ENCODE measurements around the gene FAM53B. TPM values are rescaled to one million over a fixed set of nuclear protein-coding genes. Genes with fewer than 3 reads are reported as not detected.

The FAM53B gene
- polyA plus RNA-seq, 1 of the 3 experiments (the other 2 are of a cell fraction), result 5.6 TPM

DNA sequence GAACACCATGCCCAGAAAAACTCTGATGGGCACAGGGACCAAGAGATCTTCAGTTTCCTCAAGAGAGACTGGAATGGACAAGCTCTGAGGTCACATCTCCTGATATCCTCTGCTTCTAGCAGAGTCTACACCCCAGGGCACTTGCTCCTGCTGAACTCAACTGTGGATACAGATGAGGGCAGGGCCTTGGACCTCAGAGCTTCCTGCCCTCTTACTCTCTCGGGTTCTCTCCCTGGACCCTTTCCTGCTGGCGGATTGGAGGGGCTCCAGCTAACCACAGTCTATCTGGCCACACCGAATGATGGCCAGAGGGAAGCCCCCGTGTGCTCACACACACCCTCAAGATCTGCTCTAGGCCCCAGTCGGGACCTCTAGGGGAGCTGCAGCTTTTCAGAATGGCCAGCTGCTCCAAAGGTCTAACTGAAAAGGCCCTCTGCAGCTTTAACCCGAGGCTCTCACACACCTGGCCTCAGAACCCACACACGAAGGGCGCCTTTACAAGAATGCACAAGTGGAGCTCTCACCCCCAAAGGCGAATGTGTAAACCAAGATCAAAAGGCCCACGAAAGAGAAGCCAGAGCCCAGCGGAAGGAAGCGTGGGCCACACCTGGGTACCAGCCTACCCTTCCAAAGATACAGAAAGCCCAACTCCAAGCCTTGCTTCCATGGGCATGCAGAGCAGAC lies 65.5 kb downstream of the FAM53B start:
- 0 out of 4 replicates have a peak, but pooled peaks of 1 of the 2 experiments have one; percentile 45 for TF ChIP-seq EP300 (IDR thresholded peaks at IDR 0.05; ENCODE audit: borderline replicate concordance in 1 of 2, low read depth in 1 of 2, low read length in 1 of 2)
- no peak for TF ChIP-seq RFX5 (IDR thresholded peaks at IDR 0.05; ENCODE audit: low read length)
- no peak for TF ChIP-seq RCOR1 (IDR thresholded peaks at IDR 0.05; ENCODE audit: low read length)
- H3K4me3 ChIP-seq (ENCODE audit: low read depth in 2 of 2, low read length in 1 of 2), result no peak overlapping the region
- no peak overlapping the region for H3K4me2 ChIP-seq
- 91% methylated on average over 7 of the region's 12 CpGs for WGBS (ENCODE audit: low lambda C conversion rate)
- no peaks in the 10 kb centered on the region for H3F3A ChIP-seq (replicated peaks; ENCODE audit: insufficient read depth)
- peaks cover 0 to 34% of the 10 kb centered on the region in 2 experiments; a peak in 1 of 4 replicates for H3K4me1 ChIP-seq (ENCODE audit: control insufficient read depth in 1 of 2, insufficient read depth in 2 of 2, low read depth in 1 of 2, low read length in 1 of 2)
- no peaks in the 10 kb centered on the region for H3K27me3 ChIP-seq (ENCODE audit: insufficient read depth)
- H3K9me2 ChIP-seq, result no peaks in the 10 kb centered on the region
- no peaks in the 10 kb centered on the region for H3K9me3 ChIP-seq
- peaks cover 11% of the 10 kb centered on the region; the same call in 1 of the 2 replicates for H3K79me2 ChIP-seq (ENCODE audit: insufficient read depth)
- DNase-seq, result no peak
- no peak overlapping the region for H3K9ac ChIP-seq
- H3K36me3 ChIP-seq (replicated peaks in 1 of 2; ENCODE audit: control insufficient read depth in 1 of 2, insufficient read depth in 2 of 2, low read length in 1 of 2), result peaks cover 6 to 23% of the 10 kb centered on the region in 2 experiments
- ChIA-PET POLR2A (no interaction called here), CTCF (interaction anchor here (2.4 kb wide), 1 partner anchor 12 kb away, joined by 7 read pairs; no protein-coding TSS in a partner anchor)
- no peaks in the 10 kb centered on the region for H4K20me1 ChIP-seq (ENCODE audit: insufficient read depth)
- H2AFZ ChIP-seq (ENCODE audit: low read depth), result no peak overlapping the region
- H3K27ac ChIP-seq (ENCODE audit: low read depth in 2 of 2, low read length in 1 of 2), result peak overlapping the region in 1 of 2 experiments; percentile 95; a peak in 2 of 4 replicates

DNA sequence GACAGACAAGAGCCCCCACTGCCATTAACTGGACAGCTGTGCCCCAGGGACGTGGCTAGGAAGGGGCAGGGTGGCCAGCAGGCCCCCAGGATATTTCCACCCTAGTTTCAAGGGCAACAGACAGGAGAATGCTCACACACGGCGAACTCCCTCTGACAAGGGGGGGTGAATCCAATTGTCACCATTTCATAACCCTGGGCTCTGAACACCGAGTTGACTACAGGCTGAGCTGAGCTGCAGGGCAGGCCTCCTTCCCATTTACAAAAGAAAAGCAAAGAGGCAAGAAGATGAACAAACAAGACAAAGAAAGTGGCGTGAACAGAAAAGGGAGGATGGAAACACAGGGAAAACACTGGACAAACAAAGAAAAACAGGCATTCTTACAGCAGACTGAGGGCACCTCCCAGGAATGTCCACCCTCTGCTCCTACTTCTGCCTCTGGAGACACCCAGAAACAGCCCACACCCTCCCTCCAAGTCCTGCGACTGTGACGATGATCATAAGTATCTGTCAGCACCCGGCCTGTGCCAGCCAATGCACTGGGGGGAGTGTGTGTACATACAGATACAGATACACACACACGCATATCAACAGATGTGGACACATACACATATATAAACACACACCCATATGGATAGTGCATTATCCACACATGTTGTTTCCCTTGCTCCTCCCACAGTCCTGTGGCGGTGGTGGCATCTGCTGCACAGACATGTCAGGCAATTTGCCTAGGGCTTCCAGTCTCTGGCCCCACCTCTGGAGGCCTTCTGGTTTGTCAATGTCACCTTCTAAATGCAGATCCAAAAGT lies 66.2 kb downstream of the FAM53B start:
- Histone ChIP-seq H3K79me2 (ENCODE audit: insufficient read depth) (peaks cover 11% of the 10 kb centered on the region; the same call in 1 of the 2 replicates), H3F3A (replicated peaks; ENCODE audit: insufficient read depth) (no peaks in the 10 kb centered on the region), H3K27ac (ENCODE audit: low read depth in 2 of 2, low read length in 1 of 2) (peak overlapping the region in 1 of 2 experiments; percentile 95; a peak in 2 of 4 replicates), H3K4me2 (no peak overlapping the region), H3K9me2 (no peaks in the 10 kb centered on the region), H3K9me3 (no peaks in the 10 kb centered on the region), H2AFZ (ENCODE audit: low read depth) (no peak overlapping the region), H4K20me1 (ENCODE audit: insufficient read depth) (no peaks in the 10 kb centered on the region), H3K4me1 (ENCODE audit: control insufficient read depth in 1 of 2, insufficient read depth in 2 of 2, low read depth in 1 of 2, low read length in 1 of 2) (peaks cover 0 to 32% of the 10 kb centered on the region in 2 experiments; a peak in 1 of 4 replicates), H3K27me3 (ENCODE audit: insufficient read depth) (no peaks in the 10 kb centered on the region), H3K4me3 (ENCODE audit: low read depth in 2 of 2, low read length in 1 of 2) (no peak overlapping the region), H3K9ac (no peak overlapping the region), H3K36me3 (replicated peaks in 1 of 2; ENCODE audit: control insufficient read depth in 1 of 2, insufficient read depth in 2 of 2, low read length in 1 of 2) (peaks cover 6 to 23% of the 10 kb centered on the region in 2 experiments)
- ChIA-PET POLR2A (no interaction called here), CTCF (interaction anchor here (0.9 to 2.4 kb wide), 4 partner anchors 11 to 138 kb away, joined by 3 to 7 read pairs (median 5); no protein-coding TSS in a partner anchor)
- DNase-seq, result peak; percentile 88
- TF ChIP-seq IRF3 (IDR thresholded peaks at IDR 0.05; ENCODE audit: low read depth, low read length), result no peak
- no peak for TF ChIP-seq RFX5 (IDR thresholded peaks at IDR 0.05; ENCODE audit: low read length)
- no peak for TF ChIP-seq YY1 (IDR thresholded peaks at IDR 0.05; ENCODE audit: low read depth)
- TF ChIP-seq RAD21 (IDR thresholded peaks at IDR 0.05; ENCODE audit: low read length), result no peak
- TF ChIP-seq RCOR1 (IDR thresholded peaks at IDR 0.05; ENCODE audit: low read length), result peak; percentile 88
- no peak; a peak in 1 of 4 replicates for TF ChIP-seq EP300 (IDR thresholded peaks at IDR 0.05; ENCODE audit: borderline replicate concordance in 1 of 2, low read depth in 1 of 2, low read length in 1 of 2)
- TF ChIP-seq CTCF (IDR thresholded peaks at IDR 0.05), result no peak
- no peak for TF ChIP-seq PBX3 (IDR thresholded peaks at IDR 0.05)
- peak; percentile 52 for TF ChIP-seq CHD2 (IDR thresholded peaks at IDR 0.05; ENCODE audit: low read length, partially characterized antibody)
- 77% methylated on average over 6 of the region's 10 CpGs for WGBS (ENCODE audit: low lambda C conversion rate)
